GM18508 (cell line): ENCODE results near the gene RIOK3.
A peak's percentile ranks its signal among the peaks of the same experiment; 100 is the strongest.
"Not testable (repeated sequence)": the region's sequence is repeated elsewhere in the genome, so short reads cannot be mapped to it uniquely, and the experiment has no call there.

Experiments used
- ATAC-seq: cut with Tn5 transposase; IDR thresholded peaks from one replicate; pipeline ENCODE4 v1.9.1; 2021; ENCODE audit warnings: moderate number of reproducible peaks; ENCODE audit not compliant: insufficient read depth, unreplicated experiment

The RIOK3 gene

DNA sequence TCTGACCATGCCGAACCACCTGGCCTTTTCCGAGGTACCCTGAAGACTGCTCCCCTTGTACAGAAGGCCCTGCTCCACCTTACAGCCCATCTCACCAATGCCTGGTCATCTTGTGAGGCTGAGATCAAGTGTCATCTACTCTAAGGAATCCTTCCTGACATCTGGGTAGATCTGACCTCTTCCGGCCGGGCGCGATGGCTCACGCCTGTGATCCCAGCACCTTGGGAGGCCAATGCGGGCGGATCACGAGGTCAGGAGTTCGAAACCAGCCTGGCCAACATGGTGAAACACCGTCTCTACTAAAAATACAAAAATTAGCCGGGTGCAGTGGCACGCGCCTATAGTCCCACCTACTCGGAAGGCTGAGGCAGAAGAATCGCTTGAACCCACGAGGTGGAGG, 2.1 kb upstream of the RIOK3 start:
- no peak for ATAC-seq

DNA sequence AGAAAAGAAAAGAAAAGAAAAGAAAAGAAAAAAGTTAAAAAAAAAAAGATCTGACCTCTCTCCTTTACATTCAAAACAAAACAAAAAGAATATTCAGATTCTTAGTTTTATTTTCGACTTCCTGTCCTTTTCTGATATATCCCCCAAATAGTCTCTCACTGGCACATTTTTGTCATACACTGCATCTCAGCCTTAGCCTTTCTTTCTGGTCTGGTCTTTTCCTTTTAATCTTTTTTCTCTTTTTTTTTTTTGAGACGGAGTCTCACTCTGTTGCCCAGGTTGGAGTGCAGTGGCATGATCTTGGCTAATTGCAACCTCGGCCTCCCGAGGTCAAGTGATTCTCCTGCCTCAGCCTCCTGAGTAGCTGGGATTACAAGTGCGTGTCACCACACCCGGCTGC, 1.6 kb upstream of the RIOK3 start:
- no peak for ATAC-seq

DNA sequence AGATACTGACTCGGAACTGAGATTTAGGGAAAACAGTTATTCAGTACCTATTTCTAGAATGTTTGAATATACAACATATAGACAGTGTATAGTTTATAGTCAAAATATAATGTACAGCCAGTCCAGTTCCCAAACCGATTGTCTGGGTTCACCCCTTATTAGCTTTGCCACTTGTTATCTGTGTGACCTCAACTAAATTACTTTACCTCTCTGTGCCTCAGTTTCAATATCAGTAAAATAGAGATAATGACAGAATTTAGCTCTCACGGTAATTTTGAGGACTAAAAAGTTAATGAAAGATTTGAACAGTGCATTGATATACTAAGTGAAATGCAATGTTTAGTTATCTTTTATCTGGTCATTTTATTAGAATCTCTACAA, 750 bp upstream of the RIOK3 start:
- no peak for ATAC-seq

DNA sequence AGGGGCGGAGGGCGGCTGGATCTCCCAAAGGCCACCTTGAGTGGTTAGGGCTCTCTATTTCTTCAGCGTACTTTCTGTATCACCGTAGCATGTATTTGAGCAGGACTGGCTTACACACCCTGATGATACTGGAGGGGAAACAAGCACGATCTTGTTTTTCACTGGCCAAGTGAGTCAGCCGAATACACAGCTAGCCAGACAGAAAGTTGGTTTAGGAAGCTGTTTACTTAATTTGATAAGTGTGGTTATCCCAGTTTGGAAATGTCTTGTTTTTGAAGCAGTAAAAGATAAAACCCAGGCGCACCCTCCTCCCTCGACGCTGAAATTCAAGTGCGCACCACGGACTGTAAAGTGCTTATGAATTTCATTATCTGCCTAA, 582 bp downstream of the RIOK3 start:
- no peak for ATAC-seq

DNA sequence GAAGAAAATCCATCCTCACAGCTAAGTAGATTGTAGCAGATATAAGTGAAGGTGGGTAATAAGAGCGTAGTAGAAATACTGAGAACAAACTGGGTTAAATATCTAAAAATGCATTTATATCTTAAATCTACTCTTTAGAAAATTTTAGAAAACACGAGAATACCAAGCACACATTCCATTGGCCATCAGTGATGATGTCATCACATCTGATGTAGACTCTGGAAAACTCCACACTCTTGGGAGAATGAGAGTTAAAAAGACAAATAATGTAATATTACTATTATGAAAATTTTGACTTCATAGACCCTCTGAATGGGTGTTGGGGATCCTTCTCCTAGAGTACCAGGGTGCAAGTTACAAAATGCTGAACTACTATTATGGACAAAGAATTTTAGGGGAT, 3.7 kb downstream of the RIOK3 start:
- ATAC-seq = no peak

DNA sequence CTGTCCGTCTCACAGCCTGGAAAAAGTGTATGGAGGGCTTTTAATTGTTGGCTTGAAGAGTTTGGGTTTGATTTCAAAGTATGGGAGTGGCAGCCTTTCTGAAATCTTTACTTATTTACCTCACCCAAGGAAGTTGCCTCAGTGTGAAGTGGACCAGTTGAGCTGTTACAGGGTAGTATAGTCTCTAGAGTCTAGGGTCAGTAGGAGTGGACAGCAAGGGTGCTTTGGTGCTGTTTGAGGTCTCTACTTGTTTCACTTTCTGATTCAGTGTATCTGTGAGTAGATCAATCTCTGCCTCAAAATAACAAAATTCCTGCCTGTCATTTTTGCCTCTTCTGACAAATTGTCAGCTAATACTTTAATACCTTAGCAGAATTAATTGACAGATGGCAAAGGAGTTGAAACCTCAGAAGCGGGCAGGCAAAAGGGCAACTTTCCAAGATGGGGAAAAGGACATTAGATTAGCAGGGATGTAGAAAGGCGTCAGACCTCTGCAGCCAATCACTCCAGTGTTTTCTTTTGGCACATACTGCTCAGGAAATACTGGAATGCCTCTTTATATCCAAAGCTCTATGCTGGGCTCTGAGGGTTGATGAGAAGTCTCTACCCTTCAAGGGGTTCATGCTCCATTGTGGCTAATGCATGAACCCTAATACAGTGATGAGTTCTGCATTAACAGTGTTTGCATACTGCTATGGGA, 5.9 kb downstream of the RIOK3 start:
- no peak for ATAC-seq

DNA sequence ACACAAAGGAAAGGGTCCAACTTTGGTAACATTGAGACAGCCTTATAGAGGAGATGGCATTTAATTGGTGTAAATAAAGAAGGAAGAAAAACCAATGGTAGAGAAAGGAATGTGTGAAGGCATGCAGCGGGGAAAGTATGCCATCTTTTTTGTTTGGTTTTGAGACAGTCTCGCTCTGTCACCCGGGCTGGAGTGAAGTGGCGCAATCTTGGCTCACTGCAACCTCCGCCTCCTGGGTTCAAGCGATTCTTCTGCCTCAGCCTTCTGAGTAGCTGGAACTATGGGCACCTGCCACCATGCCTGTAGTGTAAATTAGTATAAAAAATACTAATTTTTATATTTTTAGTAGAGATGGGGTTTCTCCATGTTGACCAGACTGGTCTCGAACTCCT, 6.4 kb downstream of the RIOK3 start:
- no peak for ATAC-seq

DNA sequence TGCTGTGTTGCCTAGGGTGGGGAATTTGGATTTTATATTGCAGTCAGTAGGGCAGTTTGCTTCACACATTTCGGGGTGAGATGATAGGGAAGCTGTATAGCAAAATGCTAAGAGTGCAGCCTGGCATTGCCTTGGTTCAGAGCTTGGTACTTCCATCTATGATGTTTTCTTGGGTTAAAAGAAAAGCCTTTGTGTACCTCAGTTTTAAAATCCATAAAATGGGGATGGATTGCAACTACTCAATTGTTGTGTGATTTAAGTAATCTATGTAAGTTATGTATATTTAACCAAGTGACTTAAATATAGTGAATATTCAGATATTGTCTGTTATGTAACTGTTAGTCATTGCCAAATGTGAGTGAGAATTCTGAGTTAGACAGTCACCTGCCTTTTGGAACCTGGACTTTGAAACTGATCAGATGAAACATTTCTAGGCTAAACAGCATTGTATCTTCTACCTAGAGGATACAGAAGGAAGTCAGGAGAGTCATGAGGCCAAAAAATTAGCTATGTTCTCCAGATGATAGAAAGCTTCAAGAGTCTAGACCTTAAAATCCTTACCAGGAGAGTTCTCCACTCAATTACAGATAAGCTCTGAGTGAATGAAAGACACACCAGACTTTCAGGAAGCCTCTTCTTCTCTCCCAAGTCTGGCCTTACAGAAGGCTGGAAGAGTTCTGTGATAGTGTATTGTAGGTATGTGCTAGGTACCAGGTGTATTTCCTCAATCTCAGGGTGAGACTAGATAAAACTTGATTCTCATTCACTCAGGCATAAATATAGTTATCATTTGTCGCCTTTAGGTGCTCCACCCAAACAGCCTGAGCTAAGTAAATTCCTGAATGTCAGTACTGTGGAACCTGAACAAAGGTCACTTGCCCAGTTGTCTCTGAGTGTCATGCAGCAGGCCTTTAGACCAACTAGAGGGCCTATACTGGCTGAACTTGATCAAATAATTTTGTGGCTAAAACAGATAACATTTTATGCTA, 7.5 kb downstream of the RIOK3 start:
- ATAC-seq = no peak

DNA sequence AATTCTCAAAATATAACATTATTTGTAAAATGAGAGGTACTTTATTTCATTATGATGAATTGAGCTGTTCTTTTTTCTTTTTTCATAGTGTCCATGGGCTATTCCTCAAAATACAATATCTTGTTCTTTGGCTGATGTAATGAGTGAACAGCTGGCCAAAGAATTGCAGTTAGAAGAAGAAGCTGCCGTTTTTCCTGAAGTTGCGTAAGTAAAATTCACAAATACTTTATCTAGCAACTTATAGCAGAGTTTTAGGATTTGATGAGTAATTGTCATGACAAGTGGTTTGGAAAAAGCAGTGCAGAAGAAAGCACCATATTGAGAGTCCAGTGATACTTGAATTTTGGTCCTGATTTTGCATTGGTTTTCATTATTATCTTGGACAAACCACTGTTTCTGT, 9.8 kb downstream of the RIOK3 start:
- ATAC-seq = no peak

DNA sequence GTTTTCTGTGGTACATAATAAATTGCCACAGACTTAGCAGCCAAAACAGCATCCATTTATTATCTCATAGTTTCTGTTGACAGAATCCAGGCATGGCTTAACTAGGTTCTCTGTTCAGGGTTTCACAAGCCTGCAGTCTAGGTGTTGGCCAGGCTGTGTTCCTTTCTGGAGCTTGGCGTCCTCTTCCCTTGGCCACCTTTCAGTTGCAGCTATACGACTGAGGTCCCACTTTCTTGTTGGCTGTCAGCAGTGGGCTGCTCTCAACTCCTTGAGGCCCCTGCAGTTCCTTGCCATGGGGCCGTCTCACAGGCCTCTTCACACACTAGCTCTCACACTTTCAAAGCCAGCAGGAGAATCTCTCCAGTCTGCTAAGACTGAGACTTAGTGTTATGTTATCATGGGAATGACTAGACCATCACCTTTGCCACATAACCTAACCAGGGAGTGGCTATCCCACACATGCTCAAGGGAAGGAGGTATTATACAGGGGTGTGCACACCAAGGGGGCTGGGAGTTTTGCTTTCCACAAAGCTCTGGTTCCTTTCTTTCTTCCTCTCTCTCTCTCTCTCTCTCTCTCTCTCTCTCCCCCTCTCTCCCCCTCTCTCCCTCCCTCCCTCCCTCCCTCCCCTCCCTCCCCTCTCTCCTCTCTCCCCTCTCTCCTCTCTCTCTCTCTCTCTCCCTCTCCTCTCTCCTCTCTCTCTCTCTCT, 15.8 kb downstream of the RIOK3 start:
- ATAC-seq = no peak

DNA sequence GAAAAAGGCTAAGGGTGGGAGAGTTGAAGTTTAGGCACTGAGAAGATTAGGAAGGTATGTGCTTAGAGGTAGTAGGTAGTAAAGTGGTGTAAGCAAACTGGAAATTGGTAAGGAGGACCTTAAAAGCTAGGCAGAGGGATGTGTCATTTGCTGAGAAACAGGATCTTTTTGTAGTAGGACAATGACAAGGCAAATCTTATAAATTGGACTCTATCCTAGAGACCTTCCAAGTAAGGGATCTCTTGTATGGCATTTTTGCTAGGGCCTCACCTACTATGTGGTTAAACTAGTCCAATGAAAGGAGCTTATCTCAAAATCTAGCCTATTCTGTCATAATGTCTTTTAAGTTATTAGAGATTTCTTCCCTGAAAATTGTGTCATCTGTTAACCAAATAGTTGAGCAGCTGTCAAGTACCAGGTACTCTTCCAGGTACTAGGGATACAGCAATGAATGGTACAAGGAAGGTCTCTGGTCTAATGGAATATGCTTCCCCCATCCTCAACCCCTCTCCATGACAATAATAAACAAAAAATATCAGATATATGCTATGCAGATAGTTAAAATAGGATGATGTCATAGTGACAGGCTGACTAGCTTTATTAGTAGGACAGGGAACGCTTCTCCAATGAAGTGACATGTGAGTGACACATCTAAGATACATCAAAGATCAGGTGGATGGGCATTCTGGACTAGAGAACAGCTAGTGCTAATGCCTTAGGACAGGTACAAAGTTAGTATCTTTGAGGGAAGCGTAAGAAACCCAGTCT, 17.7 kb downstream of the RIOK3 start:
- ATAC-seq = no peak

DNA sequence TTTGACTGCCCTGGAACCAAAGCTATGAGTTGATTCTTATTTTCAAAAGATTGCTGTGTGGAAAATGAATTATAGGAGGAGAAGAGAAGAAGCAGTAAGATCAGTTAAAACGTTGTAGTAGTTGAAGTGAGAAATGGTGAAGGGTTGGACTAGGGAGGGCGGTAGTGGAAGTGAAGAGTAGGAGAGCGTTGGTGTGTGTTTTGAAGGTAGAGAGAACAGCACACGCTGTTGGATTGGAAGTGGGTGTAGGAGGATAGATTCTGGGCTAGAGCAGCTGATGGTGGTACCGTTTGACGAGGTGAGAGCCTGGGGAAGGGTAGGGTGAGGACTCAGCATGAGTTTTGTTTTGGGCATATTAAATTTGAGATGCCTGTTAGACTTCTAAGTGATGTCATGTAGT, 18.4 kb downstream of the RIOK3 start:
- no peak for ATAC-seq

DNA sequence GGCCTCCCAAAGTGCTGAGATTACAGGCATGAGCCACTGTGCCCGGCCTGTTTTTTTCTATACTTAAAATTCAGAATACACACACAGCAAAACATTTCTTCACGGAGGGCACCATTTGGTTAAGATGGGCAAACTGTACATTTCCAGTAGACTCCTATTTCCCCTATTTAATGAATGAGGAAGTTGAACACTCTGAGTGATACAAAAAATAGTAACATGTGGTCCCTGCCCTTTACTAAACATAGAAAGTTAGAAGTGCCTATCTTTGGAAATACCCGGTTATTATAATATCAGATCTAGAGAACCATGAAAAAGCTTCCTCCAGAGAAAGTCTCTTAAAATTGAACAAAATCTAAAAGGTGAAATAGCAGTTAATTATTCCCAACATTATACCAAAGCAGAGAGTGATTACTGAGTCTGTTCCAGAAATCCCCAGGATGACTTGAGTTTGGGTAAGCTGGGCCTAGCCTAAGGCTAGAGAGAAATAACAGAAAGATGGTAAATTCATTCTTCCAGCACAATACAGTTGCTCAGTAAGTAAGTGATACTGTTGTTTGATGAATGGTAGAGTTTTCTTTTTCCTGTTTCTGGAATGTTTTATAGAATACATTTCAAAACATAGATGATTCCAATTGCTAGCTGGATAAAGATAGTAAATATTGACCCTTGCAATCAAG, 26.9 kb downstream of the RIOK3 start:
- no peak for ATAC-seq

DNA sequence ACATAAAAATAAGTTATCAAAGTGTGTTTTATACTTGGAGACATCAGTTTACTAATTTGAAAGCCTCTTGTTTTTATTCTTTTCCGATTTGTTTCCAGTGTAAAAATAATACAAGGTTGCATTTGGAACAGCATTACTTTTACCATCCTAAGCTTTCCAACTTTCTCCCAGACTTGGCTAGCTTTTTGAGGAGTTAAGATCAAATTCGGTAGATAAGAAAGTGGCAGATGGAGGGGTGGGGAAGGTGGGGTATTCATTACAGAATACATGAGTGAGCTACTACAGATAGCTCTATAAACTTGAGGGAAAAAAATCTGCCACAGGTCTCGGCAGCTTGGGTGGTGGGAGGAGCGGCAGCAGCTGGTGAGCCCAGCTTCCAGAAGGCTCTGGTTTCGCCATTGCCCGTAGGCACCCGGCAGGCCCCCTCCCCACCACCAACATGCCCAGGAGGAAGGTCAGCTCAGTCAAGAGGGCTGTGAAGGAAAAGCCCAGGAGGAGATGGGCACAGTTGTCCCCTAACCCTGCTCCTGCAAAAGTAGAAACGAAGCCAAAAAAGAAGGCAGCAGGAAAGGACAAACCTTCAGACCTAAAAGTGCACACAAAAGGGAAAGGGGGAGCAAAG, 31.6 kb downstream of the RIOK3 start:
- ATAC-seq = no peak

DNA sequence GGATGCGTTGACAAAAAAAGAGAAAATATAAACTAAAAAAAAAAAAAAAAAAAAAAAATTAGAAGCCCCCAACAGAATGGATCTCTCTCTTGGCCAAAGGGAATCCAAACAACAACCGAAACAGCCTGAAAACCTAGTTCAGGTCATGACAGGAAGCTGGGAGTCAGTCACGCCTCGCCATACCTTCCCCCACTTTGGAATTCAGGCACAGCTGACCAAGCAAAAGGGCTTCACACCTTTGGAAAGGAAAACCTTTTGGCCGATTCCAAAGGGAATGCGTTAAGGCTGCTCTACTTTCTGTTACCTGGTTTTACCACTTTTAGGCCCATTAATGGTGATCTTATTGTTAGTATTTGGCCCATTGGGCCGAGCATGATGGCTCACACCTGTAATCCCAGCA, 32.3 kb downstream of the RIOK3 start:
- ATAC-seq = no peak

DNA sequence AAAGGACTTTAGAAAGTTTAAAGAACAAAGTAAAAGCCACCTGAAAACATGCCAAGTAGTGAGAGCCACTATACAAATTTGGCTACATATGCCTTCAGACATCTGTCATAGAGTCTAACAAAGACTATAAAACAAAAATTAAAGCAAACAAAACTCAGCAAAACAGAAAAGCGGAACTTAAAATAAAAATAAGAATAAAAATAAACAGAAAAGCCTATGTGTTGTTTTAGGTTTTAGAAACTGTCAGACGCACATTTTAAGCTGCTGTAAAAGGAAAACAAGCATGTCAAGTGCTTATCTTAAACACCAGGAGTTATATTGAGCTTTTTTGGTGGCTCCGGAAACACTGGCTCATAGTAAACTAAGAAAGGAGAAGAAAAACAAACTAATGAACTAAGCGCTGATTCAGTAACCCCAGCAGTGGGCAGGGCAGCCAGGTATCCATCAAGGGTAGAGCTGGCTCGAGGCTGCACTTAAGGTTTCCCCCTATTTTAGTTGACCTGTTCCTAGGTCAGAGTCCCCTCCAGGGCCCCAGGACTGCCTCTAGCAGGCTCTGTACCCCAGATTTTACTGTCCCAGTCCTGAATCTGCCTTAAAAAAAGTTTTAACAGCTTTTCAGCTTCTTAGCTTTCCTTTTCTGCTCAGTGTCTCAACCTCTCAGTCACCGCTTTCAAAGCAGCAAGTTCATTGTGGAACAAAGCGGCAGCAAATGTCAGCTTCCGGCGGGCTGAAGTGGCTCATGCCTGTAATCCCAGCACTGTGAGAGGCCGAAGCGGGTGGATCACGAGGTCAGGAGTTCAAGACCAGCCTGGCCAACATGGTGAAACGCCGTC, 34.9 kb downstream of the RIOK3 start:
- peak; percentile 51 for ATAC-seq

DNA sequence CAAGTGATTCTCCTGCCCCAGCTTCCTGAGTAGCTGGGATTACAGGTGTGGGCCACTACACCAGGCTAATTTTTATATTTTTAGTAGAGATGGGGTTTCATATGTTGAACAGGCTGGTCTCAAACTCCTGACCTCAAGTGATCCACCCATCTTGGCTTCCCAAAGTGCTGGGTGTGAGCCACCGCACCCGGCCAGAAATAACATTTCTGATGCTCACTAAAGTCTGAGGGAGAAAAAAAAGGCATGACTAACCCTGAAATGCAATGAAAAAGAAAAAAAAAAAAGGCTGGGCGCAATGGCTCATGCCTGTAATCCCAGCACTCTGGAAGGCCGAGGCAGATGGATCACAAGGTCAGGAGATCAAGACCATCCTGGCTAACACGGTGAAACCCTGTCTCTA, 36.5 kb downstream of the RIOK3 start:
- not testable (repeated sequence) for ATAC-seq

DNA sequence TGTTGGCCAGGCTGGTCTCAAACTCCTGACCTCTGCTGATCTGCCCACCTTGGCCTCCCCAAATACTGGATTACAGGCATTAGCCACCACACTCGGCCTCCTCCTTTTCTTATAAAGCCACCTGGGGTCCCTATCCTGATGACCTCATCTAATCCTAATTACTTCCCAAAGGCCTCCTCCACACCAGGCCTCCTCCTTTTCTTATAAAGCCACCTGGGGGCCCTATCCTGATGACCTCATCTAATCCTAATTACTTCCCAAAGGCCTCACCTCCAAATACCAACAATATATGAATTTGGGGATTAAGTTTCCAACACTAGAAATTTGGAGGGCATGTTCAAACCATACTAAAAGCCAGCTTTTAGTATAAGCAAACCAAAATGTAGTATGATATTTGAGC, 40.6 kb downstream of the RIOK3 start:
- ATAC-seq = no peak

DNA sequence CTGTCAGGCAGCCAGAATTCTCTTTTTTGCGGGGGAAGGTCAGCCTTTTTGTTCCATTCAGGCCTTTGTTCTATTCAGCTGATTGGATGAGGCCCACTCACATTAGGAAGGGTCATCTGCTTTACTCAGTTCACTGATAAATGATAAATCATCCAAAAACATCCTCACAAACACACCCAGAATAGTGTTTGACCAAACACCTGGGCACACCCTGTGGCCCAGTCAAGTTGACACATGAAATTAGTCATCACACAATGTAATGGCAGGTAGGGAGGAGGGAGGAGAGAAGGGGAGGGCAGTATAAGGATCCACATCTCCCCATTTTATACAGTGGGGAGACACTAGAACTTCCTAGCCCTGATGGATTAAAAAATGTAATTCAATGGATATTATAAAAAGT, 41.9 kb downstream of the RIOK3 start:
- ATAC-seq = no peak
